HG02852 (cell line): ENCODE results near the gene RTN4R.

ENCODE experiments used
- ATAC-seq: cut with Tn5 transposase; IDR thresholded peaks from one replicate; pipeline ENCODE4 v1.9.1; 2021; ENCODE audit warnings: mild to moderate bottlenecking, moderate library complexity; ENCODE audit not compliant: unreplicated experiment

RTN4R gene

DNA sequence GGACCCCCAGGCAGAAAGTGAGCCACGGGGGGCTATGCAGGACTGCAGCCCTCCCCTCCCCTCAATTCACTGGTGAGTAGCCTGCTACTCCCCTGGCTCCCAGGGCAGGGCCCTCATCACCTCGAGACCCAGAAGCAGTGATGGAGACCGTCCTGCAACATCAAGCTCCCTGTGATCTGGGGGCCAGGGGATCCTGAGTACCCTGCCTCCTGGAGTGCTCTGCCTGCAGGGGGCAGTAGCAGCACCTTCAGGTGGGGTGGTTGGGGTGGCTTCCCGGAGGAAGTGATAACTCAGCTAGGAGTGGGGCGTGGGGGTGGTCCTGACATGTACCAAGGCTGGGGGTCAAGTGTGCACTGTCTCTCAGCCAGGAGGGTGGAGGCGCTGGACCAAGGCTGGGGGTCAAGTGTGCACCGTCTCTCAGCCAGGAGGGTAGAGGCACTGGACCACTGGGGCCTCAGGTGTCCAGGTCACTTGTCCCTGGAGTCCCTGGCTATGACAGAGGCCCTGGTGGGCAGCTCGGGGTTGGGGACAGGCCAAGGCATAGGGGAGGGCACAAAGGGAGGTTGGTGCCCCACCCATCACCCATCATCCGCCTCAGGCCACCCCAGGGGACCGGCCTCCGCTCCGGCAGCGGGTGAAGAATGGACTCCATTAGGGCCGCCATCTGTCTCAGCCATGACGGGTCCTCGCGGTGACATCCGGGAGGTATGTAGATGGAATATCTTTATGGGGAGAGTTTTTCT is 9.4 kb downstream of the RTN4R start:
- no peak for ATAC-seq

- no peak for ATAC-seq
Measured at GRCh38 chr22:20258021-20258299, 10.2 kb downstream of the RTN4R start.

GRCh38 chr22:20257212-20258020 is 10.7 kb downstream of the RTN4R start:
- no peak for ATAC-seq

DNA sequence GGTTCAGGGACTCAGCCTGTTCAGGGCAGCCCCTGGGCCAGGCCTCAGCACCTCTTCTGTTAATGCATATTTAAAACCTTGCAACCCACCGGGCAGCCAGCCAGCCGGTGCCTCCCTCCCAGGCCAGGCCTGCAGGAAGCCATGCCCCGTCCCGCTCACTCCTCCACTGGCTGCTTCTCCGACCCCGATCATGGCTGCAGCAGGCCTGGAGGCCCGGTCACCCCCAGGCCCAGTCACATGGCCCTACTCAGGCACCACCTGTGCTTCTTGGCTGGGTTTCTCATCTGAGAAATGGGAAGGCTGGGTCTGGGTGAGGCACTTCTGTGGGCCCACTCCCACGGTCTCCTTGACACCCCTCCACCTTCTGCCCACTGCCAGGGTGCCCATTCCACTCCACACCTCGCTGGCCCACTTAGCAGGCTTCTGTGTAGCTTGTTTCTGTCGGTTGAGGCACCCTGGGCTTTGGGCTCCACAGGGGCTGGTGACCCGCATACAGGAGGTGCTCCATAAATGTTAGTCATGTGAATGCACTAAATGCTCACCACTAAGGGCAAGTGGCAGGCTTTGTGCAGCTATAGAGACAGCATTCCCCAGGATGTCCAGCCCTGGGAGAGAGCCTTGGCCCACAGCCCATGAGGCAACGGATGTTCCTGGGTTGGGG is 11.4 kb downstream of the RTN4R start:
- ATAC-seq: no peak

DNA sequence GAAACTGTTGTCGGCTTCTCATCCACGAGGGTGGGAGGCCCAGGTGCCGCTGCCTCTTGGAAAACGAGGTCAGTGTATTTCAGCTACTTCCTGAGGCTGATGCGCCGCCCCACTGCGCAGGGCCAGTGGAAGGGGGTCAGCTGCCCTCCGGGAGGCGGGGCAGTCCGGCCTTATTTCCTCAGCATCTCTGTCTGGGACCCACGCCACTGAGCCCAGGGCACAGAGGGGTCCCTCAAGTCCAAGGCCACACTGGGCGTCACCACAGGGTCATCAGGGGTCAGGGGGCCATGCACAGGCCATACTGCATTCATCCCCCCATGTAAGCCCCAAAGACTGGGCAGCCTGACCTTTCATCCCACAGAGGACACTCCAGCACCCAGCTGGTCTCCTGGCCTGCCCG is 12.1 kb downstream of the RTN4R start:
- no peak for ATAC-seq

DNA sequence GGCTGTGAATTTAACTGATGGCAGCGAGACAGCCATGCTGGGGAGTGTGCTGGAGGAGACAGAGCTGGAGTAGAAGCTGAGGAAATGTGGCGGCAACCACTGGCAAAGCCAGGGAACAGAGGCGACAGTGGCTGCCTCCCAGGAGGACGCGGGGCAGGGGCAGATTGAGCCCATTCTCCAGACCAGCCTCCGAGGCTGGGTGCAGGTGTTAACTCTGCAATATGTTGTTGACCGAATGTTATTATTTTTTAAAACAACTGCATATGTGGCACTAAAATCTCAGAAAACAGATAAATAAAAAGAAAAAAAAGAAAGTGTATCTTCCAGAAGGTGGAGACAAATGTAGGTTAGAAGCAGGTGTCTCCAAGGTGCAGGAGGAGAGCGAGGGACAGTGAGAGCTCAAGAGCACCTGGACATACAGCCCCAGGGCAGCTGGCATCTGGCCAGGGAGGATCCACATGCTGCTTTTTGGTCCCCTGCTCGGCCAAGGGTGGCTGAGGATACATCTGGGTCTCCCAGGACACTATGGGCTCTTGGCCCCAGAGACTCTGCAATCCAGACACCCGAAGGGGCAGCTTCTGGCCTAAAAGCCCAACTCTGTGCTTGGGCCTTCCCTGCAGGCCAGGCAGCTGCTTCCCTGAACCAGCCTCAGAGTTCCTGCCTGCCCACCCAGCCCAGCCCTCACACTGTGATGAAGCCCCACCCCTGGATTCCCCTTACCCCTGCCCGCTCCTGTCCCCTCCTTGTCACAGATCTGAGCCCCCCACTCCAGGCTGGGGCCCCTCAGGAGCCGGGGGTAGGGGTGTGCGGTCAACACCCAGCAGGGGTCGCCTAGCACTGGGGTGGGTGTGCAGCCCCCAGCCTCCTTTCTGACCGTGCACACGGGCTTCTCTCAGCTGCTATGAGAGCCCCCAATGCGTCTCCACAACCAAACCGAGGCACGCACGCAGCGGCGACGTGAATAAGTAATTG is 12.9 kb downstream of the RTN4R start:
- ATAC-seq: no peak

GRCh38 chr22:20253161-20253560 is 15.0 kb downstream of the RTN4R start:
- no peak for ATAC-seq

- no peak for ATAC-seq
Measured at GRCh38 chr22:20251981-20252380, 16.1 kb downstream of the RTN4R start.

DNA sequence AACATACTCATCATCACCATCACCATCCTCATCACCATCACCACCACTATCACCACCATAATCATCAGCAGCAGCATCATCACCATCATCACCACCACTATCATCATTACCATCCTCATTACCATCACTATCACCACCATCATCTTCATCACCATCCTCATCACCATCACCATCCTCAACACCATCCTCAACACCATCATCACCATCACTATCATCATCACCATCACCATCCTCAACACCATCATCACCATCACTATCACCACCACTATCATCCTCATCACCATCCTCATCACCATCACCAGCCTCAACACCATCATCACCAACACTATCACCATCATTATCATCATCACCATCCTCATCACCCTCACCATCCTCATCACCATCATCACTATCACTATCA is 16.6 kb downstream of the RTN4R start:
- no peak for ATAC-seq

GRCh38 chr22:20249797-20250354 is 18.2 kb downstream of the RTN4R start:
- ATAC-seq: no peak

DNA sequence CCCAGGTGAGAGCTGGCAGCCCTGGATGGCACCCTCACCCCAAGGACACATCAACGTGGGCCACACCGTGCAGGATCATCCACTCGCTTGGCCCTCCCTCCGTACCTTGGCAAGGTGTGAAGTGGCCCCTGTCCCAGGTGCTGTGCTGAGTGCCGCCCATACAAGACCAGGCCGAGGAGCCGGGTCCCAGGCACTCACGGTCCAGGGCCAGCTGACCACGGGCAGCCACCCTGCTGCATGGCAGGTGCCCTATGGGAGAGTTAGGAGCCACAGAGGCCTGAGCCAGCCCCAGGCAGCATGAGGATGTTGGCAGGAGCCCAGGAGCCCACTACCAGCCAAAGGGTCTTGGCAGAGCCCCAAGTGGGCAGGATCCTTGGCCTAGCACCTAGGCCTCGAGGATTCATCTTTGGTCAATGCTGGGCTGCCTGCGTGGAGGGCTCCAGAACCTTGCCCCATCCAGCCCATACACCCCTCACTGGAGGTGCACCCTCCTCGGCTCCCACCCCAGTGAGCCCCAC is 19.6 kb downstream of the RTN4R start:
- ATAC-seq: no peak

- no peak for ATAC-seq
Measured at GRCh38 chr22:20247608-20248171, 20.4 kb downstream of the RTN4R start.

DNA sequence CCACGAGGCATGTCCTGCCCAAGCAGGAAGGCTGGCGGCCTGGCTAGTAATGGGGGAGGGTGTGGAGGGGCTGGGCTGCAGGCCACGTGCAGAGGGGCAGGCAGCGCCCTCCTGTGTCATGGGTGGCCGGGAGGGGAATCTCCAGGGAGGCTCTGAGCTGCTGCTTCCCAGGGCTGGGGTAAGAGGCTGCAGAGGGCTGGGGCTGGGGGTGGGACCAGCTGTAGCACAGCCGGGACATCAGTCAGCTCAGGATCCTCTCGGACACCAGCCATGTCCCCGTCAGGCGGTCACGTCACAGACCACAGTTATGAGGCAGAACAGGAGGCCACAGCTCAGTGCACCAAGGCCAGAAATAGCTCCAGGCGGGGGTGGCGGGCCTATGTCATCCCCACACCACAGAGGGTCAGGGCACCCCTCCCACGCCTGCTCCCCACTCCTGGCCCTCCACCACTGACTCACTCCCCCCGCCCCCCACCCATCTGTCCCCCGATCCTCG is 21.1 kb downstream of the RTN4R start:
- ATAC-seq: no peak

- ATAC-seq: no peak
Measured at GRCh38 chr22:20246368-20247009, 21.6 kb downstream of the RTN4R start.

GRCh38 chr22:20245577-20246367 is 22.3 kb downstream of the RTN4R start:
- no peak for ATAC-seq

GRCh38 chr22:20244691-20245576 is 23.2 kb downstream of the RTN4R start:
- ATAC-seq: no peak

DNA sequence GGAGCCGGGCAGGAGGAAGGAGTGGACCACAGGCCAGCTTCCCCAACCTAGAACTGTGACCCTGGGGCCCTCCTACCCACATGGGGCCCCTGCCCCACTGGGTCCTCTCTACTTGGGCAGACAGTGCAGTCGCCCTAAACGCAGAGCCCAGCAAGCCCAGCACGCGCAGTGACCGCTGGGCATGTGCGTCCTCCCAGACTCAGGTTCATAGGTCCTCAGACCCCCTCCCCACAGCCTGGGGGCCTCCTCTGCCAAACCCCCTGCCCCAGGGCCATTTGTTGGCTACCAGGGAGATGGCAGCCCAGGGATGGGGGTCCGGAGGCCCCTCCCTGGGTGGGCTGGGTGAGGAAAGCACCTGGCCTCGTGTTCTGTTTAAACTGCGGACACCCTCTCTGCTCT is 23.9 kb downstream of the RTN4R start:
- no peak for ATAC-seq
